Peyer's patch (tissue), 4 donors: ENCODE data around the gene CRADD.

Experiments used
- POLR2A ChIP-seq, 2 donors: fragments of 450-650 bp; IDR thresholded peaks; one replicate each; pipeline ENCODE4 v1.5.1; 2017; ENCODE audit warnings: antibody characterized with exemption in 2 of 2, mild to moderate bottlenecking in 2 of 2, moderate library complexity in 2 of 2
- TF ChIP-seq, protein P1 (sequence below), 6 experiments: fragments of 450-650 bp in 4 of 6; fragments of 200-600 bp in 2 of 6; sonication (generic) in 1 of 6; IDR thresholded peaks; one replicate each; pipeline ENCODE4 v1.5.1; 2017 to 2019; ENCODE audit warnings: antibody characterized with exemption in 6 of 6, mild to moderate bottlenecking in 3 of 6, moderate library complexity in 1 of 6

- TF ChIP-seq, protein P1, sequence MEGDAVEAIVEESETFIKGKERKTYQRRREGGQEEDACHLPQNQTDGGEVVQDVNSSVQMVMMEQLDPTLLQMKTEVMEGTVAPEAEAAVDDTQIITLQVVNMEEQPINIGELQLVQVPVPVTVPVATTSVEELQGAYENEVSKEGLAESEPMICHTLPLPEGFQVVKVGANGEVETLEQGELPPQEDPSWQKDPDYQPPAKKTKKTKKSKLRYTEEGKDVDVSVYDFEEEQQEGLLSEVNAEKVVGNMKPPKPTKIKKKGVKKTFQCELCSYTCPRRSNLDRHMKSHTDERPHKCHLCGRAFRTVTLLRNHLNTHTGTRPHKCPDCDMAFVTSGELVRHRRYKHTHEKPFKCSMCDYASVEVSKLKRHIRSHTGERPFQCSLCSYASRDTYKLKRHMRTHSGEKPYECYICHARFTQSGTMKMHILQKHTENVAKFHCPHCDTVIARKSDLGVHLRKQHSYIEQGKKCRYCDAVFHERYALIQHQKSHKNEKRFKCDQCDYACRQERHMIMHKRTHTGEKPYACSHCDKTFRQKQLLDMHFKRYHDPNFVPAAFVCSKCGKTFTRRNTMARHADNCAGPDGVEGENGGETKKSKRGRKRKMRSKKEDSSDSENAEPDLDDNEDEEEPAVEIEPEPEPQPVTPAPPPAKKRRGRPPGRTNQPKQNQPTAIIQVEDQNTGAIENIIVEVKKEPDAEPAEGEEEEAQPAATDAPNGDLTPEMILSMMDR (IDR thresholded peaks at IDR 0.05): no peak
- TF ChIP-seq POLR2A (IDR thresholded peaks at IDR 0.05): no peak
These were observed 74.9 kb downstream of the CRADD start for GRCh38 chr12:93751864-93752610.
